Cardiac septum (tissue), 1 donor: Measurements from ENCODE around the gene KATNAL2. TPM values are rescaled to one million over a fixed set of nuclear protein-coding genes. Genes with fewer than 3 reads are reported as not detected.
A peak's percentile ranks its signal among the peaks of the same experiment; 100 is the strongest.
"Not testable (repeated sequence)": the region's sequence is repeated elsewhere in the genome, so short reads cannot be mapped to it uniquely, and the experiment has no call there.

ENCODE experiments used
- DNase-seq: peaks from one replicate; pipeline ENCODE4 v3.0.0-alpha.2; 2020; ENCODE audit warnings: low spot score
- intact Hi-C: fragments of 100-400 bp; cut with DNase I; formaldehyde crosslinking; loops from one replicate; pipeline ENCODE4 v1.14.0; 2022
- total RNA-seq: library from RNA; stranded (reverse); fragmentation: NEBNext Ultra II Directional; extraction: Animal tissue kit (Norgen Biotek cat#: 25700); gene quantifications from one replicate; pipeline ENCODE4 v1.2.1, GENCODE V29; 2021
- donor health status: DM: no; HTN: no; CAD: no.

KATNAL2 gene
- total RNA-seq, 1 donor from 2014 or later = 5.7 TPM

- intact Hi-C loops = no loop called here
- DNase-seq = no peak
Measured at GRCh38 chr18:46920067-46920466, 2.7 kb downstream of the KATNAL2 start.

- intact Hi-C loops = no loop called here
- DNase-seq = no peak
Measured at GRCh38 chr18:46920653-46921052, 3.3 kb downstream of the KATNAL2 start.

- intact Hi-C loops = no loop called here
- DNase-seq = no peak
Measured at GRCh38 chr18:46939337-46939963, 22.0 kb downstream of the KATNAL2 start.

GRCh38 chr18:46939998-46940571, 22.7 kb downstream of the KATNAL2 start:
- no peak for DNase-seq
- intact Hi-C loops = no loop called here

GRCh38 chr18:46942646-46943045, 25.2 kb downstream of the KATNAL2 start:
- DNase-seq = no peak
- intact Hi-C loops = no loop called here

- DNase-seq = no peak
- intact Hi-C loops = no loop called here
Measured at GRCh38 chr18:46946656-46947282, 29.4 kb downstream of the KATNAL2 start.

- DNase-seq = no peak
- intact Hi-C loops = no loop called here
Measured at GRCh38 chr18:46950064-46950656, 32.8 kb downstream of the KATNAL2 start.

- intact Hi-C loops = no loop called here
Measured at GRCh38 chr18:46953195-46953594, 35.8 kb downstream of the KATNAL2 start.

GRCh38 chr18:46958209-46958608, 40.8 kb downstream of the KATNAL2 start:
- DNase-seq = no peak
- intact Hi-C loops = no loop called here

More at GRCh38 chr18:46953195-46953594, 35.8 kb downstream of the KATNAL2 start:
- no peak for DNase-seq

GRCh38 chr18:46963656-46964578, 46.5 kb downstream of the KATNAL2 start:
- intact Hi-C loops = not testable (repeated sequence)

GRCh38 chr18:46964579-46965293, 47.3 kb downstream of the KATNAL2 start:
- intact Hi-C loops, DNase-seq: not testable (repeated sequence)

More at GRCh38 chr18:46963656-46964578, 46.5 kb downstream of the KATNAL2 start:
- not testable (repeated sequence) for DNase-seq

GRCh38 chr18:46966266-46966665, 48.9 kb downstream of the KATNAL2 start:
- DNase-seq, intact Hi-C loops: not testable (repeated sequence)

GRCh38 chr18:46969551-46969950, 52.1 kb downstream of the KATNAL2 start:
- intact Hi-C loops, DNase-seq: not testable (repeated sequence)

GRCh38 chr18:47019870-47020269, 102.5 kb downstream of the KATNAL2 start:
- intact Hi-C loops, DNase-seq: not testable (repeated sequence)

GRCh38 chr18:47020757-47021156, 103.4 kb downstream of the KATNAL2 start:
- DNase-seq, intact Hi-C loops: not testable (repeated sequence)

GRCh38 chr18:47022821-47023220, 105.4 kb downstream of the KATNAL2 start:
- intact Hi-C loops = not testable (repeated sequence)
- DNase-seq = peak; percentile 79

- DNase-seq, intact Hi-C loops: not testable (repeated sequence)
Measured at GRCh38 chr18:47023769-47024465, 106.5 kb downstream of the KATNAL2 start.

GRCh38 chr18:47025557-47026174, 108.3 kb downstream of the KATNAL2 start:
- DNase-seq, intact Hi-C loops: not testable (repeated sequence)
